WTC11 (cell line): ENCODE data around the gene WDR59. TPM values are rescaled to one million over a fixed set of nuclear protein-coding genes. Genes with fewer than 3 reads are reported as not detected.

Source experiments
- ATAC-seq: fragments of 200-7000 bp; cut with Tn5 transposase; 2 replicates; pipeline ENCODE4 v1.10.0; 2021; ENCODE audit warnings: mild to moderate bottlenecking, moderate library complexity
- CTCF ChIA-PET: fragments of 300-600 bp; sonication (Branson Sonifier 250); formaldehyde crosslinking; loops from one replicate; lab custom pipeline; 2021; ENCODE audit warnings: antibody characterized with exemption; lab: Charles Lee
- POLR2A ChIA-PET: fragments of 350-600 bp; sonication (Branson Sonifier 250); formaldehyde crosslinking; loops from one replicate; lab custom pipeline; 2021; ENCODE audit warnings: antibody characterized with exemption; lab: Charles Lee
- DNase-seq: peaks from one replicate; pipeline ENCODE4 v3.0.0; 2021; ENCODE audit warnings: low spot score
- H3K27ac Mint-ChIP-seq: 2 replicates; pipeline ENCODE4 v1.8.0; 2021; ENCODE audit warnings: mixed read lengths
- H3K27me3 Mint-ChIP-seq: 2 replicates; pipeline ENCODE4 v1.8.0; 2021; ENCODE audit warnings: low read depth, mild to moderate bottlenecking, moderate library complexity, mixed read lengths
- H3K36me3 Mint-ChIP-seq: 2 replicates; pipeline ENCODE4 v1.8.0; 2021; ENCODE audit warnings: mixed read lengths
- H3K4me1 Mint-ChIP-seq: 2 replicates; pipeline ENCODE4 v1.8.0; 2022; ENCODE audit warnings: mixed read lengths
- H3K4me3 Mint-ChIP-seq: 2 replicates; pipeline ENCODE4 v1.8.0; 2021; ENCODE audit warnings: mild to moderate bottlenecking, moderate library complexity, mixed read lengths
- H3K9me3 Mint-ChIP-seq: 2 replicates; pipeline ENCODE4 v1.8.0; 2021; ENCODE audit warnings: mixed read lengths
- ATF1 ChIP-seq: sonication (generic); formaldehyde crosslinking; IDR thresholded peaks from 2 replicates; pipeline ENCODE4 v1.8.1; 2023; ENCODE audit warnings: mild to moderate bottlenecking, moderate library complexity, missing genetic modification reagents
- CREB1 ChIP-seq: sonication (generic); formaldehyde crosslinking; IDR thresholded peaks from 2 replicates; pipeline ENCODE4 v1.8.0; 2023; ENCODE audit warnings: mild to moderate bottlenecking, missing genetic modification reagents
- CREM ChIP-seq: sonication (generic); formaldehyde crosslinking; IDR thresholded peaks from 2 replicates; pipeline ENCODE4 v1.8.1; 2022; ENCODE audit warnings: mild to moderate bottlenecking, missing genetic modification reagents, moderate library complexity
- ERG ChIP-seq: fragments of 250-450 bp; sonication (Bioruptor Pico); IDR thresholded peaks from 2 replicates; pipeline ENCODE4 v1.8.0; 2021; ENCODE audit warnings: mild to moderate bottlenecking
- ESRRA ChIP-seq: sonication (generic); formaldehyde crosslinking; IDR thresholded peaks from 2 replicates; pipeline ENCODE4 v1.8.1; 2022; ENCODE audit warnings: mild to moderate bottlenecking, missing genetic modification reagents, borderline replicate concordance
- FOXK1 ChIP-seq: sonication (generic); formaldehyde crosslinking; IDR thresholded peaks from 2 replicates; pipeline ENCODE4 v1.8.0; 2022; ENCODE audit warnings: mild to moderate bottlenecking, moderate library complexity, missing genetic modification reagents
- GABPB1 ChIP-seq: sonication (generic); formaldehyde crosslinking; IDR thresholded peaks from 2 replicates; pipeline ENCODE4 v1.8.1; 2023; ENCODE audit warnings: mild to moderate bottlenecking, missing genetic modification reagents
- GTF2I ChIP-seq: fragments of 250-450 bp; sonication (Bioruptor Pico); conservative IDR thresholded peaks from 2 replicates; pipeline ENCODE4 v1.4.0; 2021; ENCODE audit warnings: mild to moderate bottlenecking
- HMGXB4 ChIP-seq: sonication (generic); formaldehyde crosslinking; IDR thresholded peaks from 2 replicates; pipeline ENCODE4 v1.8.1; 2023; ENCODE audit warnings: mild to moderate bottlenecking, moderate library complexity, missing genetic modification reagents
- JUN ChIP-seq: sonication (generic); formaldehyde crosslinking; IDR thresholded peaks from 2 replicates; pipeline ENCODE4 v1.8.0; 2023; ENCODE audit warnings: mild to moderate bottlenecking, missing genetic modification reagents
- PRDM15 ChIP-seq: sonication (generic); formaldehyde crosslinking; IDR thresholded peaks from 2 replicates; pipeline ENCODE4 v1.8.0; 2022; ENCODE audit warnings: missing genetic modification reagents
- SP1 ChIP-seq: sonication (generic); formaldehyde crosslinking; conservative IDR thresholded peaks from 2 replicates; pipeline ENCODE4 v1.8.1; 2022; ENCODE audit warnings: missing genetic modification reagents
- TCF7 ChIP-seq: sonication (generic); formaldehyde crosslinking; IDR thresholded peaks from 2 replicates; pipeline ENCODE4 v1.8.0; 2022; ENCODE audit warnings: mild to moderate bottlenecking, low read depth, missing genetic modification reagents, moderate library complexity
- TEAD4 ChIP-seq: sonication (generic); formaldehyde crosslinking; IDR thresholded peaks from 2 replicates; pipeline ENCODE4 v1.8.0; 2022; ENCODE audit warnings: mild to moderate bottlenecking, missing genetic modification reagents
- TP53 ChIP-seq: sonication (generic); formaldehyde crosslinking; IDR thresholded peaks from 2 replicates; pipeline ENCODE4 v1.8.1; 2023; ENCODE audit warnings: mild to moderate bottlenecking, missing genetic modification reagents
- ZBTB21 ChIP-seq: sonication (generic); formaldehyde crosslinking; IDR thresholded peaks from 2 replicates; pipeline ENCODE4 v1.8.1; 2023; ENCODE audit warnings: mild to moderate bottlenecking, missing genetic modification reagents, borderline replicate concordance
- total RNA-seq: library from RNA; stranded (reverse); gene quantifications from 3 replicates; pipeline ENCODE4 v1.2.3, GENCODE V29; 2021
- TF ChIP-seq, protein P1 (sequence below): fragments of 250-450 bp; sonication (Bioruptor Pico); IDR thresholded peaks from 2 replicates; pipeline ENCODE4 v1.9.0; 2021; ENCODE audit warnings: moderate library complexity, mild to moderate bottlenecking, inconsistent platforms, borderline replicate concordance
- TF ChIP-seq, protein P2 (sequence below): sonication (generic); formaldehyde crosslinking; IDR thresholded peaks from 2 replicates; pipeline ENCODE4 v1.8.1; 2023; ENCODE audit warnings: mild to moderate bottlenecking, missing genetic modification reagents, moderate library complexity
- TF ChIP-seq, protein P3 (sequence below): sonication (generic); formaldehyde crosslinking; IDR thresholded peaks from 2 replicates; pipeline ENCODE4 v1.8.0; 2023; ENCODE audit warnings: missing genetic modification reagents
- TF ChIP-seq, protein P4 (sequence below): sonication (generic); formaldehyde crosslinking; IDR thresholded peaks from 2 replicates; pipeline ENCODE4 v1.8.1; 2022; ENCODE audit warnings: low read depth, mild to moderate bottlenecking, moderate library complexity, missing genetic modification reagents, borderline replicate concordance
- TF ChIP-seq, protein P5 (sequence below): sonication (generic); formaldehyde crosslinking; IDR thresholded peaks from 2 replicates; pipeline ENCODE4 v1.8.1; 2023; ENCODE audit warnings: mild to moderate bottlenecking, missing genetic modification reagents

WDR59 gene
- total RNA-seq, 1 experiment from 2014 or later = 100 TPM

DNA sequence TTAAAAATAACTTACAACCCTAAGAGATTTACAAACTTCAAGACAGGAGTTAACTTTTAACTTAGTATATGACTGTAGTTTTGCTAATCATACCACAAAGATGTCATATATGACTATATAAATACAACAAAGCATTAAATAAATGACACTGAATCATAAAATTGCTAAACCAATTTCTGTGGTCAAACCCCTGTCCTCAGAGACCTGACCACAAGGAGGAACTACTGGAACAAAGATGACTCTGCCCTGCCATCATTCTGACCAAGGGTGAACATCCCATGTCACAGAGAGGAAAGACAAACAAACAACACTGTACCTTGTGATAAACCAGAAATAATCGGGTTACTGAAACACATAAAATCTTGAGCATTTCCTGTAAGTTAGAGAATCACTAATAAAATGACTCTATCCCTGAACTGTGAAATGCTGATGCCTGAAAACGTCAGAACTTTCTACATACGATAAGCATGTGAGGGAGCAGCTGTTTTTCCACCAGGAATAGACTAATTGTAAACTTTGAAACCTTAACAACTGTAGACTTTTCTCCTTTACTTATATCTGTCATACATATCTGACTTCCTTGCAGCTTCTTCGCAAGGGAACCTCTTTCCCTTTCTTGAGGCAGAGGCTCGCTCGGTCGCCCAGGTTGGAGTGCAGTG lies 47.9 kb downstream of the WDR59 start:
- TF ChIP-seq TCF7 (CRISPR knock-in tag) (no peak), TP53 (CRISPR knock-in tag) (no peak), GTF2I (CRISPR knock-in tag) (no peak)
- TF ChIP-seq, protein P1, sequence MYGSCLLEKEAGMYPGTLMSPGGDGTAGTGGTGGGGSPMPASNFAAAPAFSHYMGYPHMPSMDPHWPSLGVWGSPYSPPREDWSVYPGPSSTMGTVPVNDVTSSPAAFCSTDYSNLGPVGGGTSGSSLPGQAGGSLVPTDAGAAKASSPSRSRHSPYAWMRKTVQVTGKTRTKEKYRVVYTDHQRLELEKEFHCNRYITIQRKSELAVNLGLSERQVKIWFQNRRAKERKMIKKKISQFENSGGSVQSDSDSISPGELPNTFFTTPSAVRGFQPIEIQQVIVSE (CRISPR knock-in tag) = no peak
- TF ChIP-seq, protein P2, sequence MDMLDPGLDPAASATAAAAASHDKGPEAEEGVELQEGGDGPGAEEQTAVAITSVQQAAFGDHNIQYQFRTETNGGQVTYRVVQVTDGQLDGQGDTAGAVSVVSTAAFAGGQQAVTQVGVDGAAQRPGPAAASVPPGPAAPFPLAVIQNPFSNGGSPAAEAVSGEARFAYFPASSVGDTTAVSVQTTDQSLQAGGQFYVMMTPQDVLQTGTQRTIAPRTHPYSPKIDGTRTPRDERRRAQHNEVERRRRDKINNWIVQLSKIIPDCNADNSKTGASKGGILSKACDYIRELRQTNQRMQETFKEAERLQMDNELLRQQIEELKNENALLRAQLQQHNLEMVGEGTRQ (CRISPR knock-in tag) = no peak
- no peak overlapping the region for H3K4me3 Mint-ChIP-seq
- DNase-seq (no peak), ATAC-seq (no peak)
- CTCF ChIA-PET = no interaction called here
- peaks cover 47% of the 10 kb centered on the region for H3K36me3 Mint-ChIP-seq
- no peaks in the 10 kb centered on the region for H3K4me1 Mint-ChIP-seq
- H3K9me3 Mint-ChIP-seq = no peaks in the 10 kb centered on the region
- no peak overlapping the region for H3K27ac Mint-ChIP-seq
- no peaks in the 10 kb centered on the region for H3K27me3 Mint-ChIP-seq
- POLR2A ChIA-PET = no interaction called here

GRCh38 chr16:74931445-74931844 lies 53.5 kb downstream of the WDR59 start:
- CTCF ChIA-PET = no interaction called here
- H3K27me3 Mint-ChIP-seq = no peaks in the 10 kb centered on the region
- H3K9me3 Mint-ChIP-seq = no peaks in the 10 kb centered on the region
- H3K27ac Mint-ChIP-seq = no peak overlapping the region; the same call in 1 of the 2 replicates
- POLR2A ChIA-PET = no interaction called here
- H3K4me1 Mint-ChIP-seq = no peaks in the 10 kb centered on the region
- H3K4me3 Mint-ChIP-seq = no peak overlapping the region
- no peak for DNase-seq
- no peak for ATAC-seq
- peaks cover 35% of the 10 kb centered on the region for H3K36me3 Mint-ChIP-seq
- TF ChIP-seq, protein P3, sequence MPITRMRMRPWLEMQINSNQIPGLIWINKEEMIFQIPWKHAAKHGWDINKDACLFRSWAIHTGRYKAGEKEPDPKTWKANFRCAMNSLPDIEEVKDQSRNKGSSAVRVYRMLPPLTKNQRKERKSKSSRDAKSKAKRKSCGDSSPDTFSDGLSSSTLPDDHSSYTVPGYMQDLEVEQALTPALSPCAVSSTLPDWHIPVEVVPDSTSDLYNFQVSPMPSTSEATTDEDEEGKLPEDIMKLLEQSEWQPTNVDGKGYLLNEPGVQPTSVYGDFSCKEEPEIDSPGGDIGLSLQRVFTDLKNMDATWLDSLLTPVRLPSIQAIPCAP (CRISPR knock-in tag) = no peak
- TF ChIP-seq SP1 (CRISPR knock-in tag) (no peak), ERG (CRISPR knock-in tag) (no peak), CREB1 (CRISPR knock-in tag) (no peak), TEAD4 (CRISPR knock-in tag) (no peak), ZBTB21 (no peak), PRDM15 (no peak), CREM (CRISPR knock-in tag) (no peak), FOXK1 (no peak), HMGXB4 (no peak), ESRRA (CRISPR knock-in tag) (no peak), JUN (CRISPR knock-in tag) (no peak), GABPB1 (CRISPR knock-in tag) (no peak), ATF1 (no peak)
- TF ChIP-seq, protein P4, sequence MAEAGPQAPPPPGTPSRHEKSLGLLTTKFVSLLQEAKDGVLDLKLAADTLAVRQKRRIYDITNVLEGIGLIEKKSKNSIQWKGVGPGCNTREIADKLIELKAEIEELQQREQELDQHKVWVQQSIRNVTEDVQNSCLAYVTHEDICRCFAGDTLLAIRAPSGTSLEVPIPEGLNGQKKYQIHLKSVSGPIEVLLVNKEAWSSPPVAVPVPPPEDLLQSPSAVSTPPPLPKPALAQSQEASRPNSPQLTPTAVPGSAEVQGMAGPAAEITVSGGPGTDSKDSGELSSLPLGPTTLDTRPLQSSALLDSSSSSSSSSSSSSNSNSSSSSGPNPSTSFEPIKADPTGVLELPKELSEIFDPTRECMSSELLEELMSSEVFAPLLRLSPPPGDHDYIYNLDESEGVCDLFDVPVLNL (CRISPR knock-in tag) = no peak
- TF ChIP-seq, protein P2 (CRISPR knock-in tag) = no peak
- TF ChIP-seq, protein P5, sequence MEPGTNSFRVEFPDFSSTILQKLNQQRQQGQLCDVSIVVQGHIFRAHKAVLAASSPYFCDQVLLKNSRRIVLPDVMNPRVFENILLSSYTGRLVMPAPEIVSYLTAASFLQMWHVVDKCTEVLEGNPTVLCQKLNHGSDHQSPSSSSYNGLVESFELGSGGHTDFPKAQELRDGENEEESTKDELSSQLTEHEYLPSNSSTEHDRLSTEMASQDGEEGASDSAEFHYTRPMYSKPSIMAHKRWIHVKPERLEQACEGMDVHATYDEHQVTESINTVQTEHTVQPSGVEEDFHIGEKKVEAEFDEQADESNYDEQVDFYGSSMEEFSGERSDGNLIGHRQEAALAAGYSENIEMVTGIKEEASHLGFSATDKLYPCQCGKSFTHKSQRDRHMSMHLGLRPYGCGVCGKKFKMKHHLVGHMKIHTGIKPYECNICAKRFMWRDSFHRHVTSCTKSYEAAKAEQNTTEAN (CRISPR knock-in tag) = no peak
- TF ChIP-seq, protein P1 (CRISPR knock-in tag) = no peak
